Panc1 (cell line): ENCODE data around the gene ANKRD23.

ENCODE experiments used
- POLR2AphosphoS5 ChIP-seq: IDR thresholded peaks from 2 replicates; pipeline ENCODE4 v1.6.1; 2012; ENCODE audit warnings: mild to moderate bottlenecking, low read depth, low read length, moderate library complexity
- SIN3A ChIP-seq: IDR thresholded peaks from 2 replicates; pipeline ENCODE4 v1.6.1; 2012; ENCODE audit warnings: low read depth, mild to moderate bottlenecking, low read length, moderate library complexity, borderline replicate concordance; ENCODE audit not compliant: insufficient read depth
- TF ChIP-seq, protein P1 (sequence below): fragments of 450-650 bp; IDR thresholded peaks from 2 replicates; pipeline ENCODE4 v1.5.1; 2017; ENCODE audit warnings: mild to moderate bottlenecking
- TF ChIP-seq, protein P2 (sequence below), 2 experiments: IDR thresholded peaks; 2 replicates each; pipeline ENCODE4 v1.6.1; 2011 to 2012; ENCODE audit warnings: low read depth in 2 of 2, control low read depth in 1 of 2, low read length in 1 of 2, mild to moderate bottlenecking in 1 of 2, moderate library complexity in 1 of 2; ENCODE audit not compliant: insufficient read depth in 1 of 2

DNA sequence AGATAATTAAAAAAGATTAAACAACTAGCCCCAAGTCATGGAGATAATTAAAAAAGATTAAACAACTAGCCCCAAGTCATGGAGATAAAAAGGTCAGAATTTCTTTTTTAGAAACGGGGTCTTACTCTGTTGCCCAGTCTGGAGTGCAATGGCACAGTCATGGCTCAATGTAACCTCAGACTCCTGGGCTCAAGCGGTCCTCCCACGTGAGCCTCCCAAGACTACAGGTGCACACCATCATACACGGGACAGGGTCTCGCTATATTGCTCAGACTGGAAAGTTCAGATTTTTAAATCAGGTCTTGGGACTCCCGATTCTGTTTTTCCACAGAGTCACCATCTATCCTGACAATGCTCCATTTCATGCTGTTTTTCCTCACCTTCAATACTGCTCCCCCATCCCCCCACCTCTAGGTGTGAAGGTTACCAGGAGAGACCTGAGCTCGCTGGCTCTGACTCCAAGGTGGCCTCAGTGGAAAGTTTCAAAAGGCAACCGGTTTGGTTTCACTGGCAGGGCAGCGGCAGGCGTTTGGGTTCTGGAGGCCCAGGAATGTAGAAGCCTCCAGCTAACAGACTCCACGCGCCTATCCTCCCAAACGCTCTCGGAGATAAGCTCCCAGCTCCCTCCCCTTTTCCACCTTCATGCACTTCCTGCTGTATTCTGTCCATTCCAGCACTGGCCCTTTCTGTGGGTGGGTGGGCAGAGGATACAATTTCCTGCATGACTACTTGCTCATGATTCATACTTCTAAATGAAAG is 28.9 kb upstream of the ANKRD23 start:
- TF ChIP-seq, protein P1, sequence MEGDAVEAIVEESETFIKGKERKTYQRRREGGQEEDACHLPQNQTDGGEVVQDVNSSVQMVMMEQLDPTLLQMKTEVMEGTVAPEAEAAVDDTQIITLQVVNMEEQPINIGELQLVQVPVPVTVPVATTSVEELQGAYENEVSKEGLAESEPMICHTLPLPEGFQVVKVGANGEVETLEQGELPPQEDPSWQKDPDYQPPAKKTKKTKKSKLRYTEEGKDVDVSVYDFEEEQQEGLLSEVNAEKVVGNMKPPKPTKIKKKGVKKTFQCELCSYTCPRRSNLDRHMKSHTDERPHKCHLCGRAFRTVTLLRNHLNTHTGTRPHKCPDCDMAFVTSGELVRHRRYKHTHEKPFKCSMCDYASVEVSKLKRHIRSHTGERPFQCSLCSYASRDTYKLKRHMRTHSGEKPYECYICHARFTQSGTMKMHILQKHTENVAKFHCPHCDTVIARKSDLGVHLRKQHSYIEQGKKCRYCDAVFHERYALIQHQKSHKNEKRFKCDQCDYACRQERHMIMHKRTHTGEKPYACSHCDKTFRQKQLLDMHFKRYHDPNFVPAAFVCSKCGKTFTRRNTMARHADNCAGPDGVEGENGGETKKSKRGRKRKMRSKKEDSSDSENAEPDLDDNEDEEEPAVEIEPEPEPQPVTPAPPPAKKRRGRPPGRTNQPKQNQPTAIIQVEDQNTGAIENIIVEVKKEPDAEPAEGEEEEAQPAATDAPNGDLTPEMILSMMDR, result no peak
- TF ChIP-seq, protein P2, sequence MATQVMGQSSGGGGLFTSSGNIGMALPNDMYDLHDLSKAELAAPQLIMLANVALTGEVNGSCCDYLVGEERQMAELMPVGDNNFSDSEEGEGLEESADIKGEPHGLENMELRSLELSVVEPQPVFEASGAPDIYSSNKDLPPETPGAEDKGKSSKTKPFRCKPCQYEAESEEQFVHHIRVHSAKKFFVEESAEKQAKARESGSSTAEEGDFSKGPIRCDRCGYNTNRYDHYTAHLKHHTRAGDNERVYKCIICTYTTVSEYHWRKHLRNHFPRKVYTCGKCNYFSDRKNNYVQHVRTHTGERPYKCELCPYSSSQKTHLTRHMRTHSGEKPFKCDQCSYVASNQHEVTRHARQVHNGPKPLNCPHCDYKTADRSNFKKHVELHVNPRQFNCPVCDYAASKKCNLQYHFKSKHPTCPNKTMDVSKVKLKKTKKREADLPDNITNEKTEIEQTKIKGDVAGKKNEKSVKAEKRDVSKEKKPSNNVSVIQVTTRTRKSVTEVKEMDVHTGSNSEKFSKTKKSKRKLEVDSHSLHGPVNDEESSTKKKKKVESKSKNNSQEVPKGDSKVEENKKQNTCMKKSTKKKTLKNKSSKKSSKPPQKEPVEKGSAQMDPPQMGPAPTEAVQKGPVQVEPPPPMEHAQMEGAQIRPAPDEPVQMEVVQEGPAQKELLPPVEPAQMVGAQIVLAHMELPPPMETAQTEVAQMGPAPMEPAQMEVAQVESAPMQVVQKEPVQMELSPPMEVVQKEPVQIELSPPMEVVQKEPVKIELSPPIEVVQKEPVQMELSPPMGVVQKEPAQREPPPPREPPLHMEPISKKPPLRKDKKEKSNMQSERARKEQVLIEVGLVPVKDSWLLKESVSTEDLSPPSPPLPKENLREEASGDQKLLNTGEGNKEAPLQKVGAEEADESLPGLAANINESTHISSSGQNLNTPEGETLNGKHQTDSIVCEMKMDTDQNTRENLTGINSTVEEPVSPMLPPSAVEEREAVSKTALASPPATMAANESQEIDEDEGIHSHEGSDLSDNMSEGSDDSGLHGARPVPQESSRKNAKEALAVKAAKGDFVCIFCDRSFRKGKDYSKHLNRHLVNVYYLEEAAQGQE (IDR thresholded peaks at IDR 0.05; ENCODE audit: insufficient read depth in 1 of 2, low read depth in 2 of 2, low read length in 1 of 2), result no peak
- TF ChIP-seq SIN3A, result no peak
- no peak for TF ChIP-seq POLR2AphosphoS5
